ENCODE results near the gene QRICH2.

DNA sequence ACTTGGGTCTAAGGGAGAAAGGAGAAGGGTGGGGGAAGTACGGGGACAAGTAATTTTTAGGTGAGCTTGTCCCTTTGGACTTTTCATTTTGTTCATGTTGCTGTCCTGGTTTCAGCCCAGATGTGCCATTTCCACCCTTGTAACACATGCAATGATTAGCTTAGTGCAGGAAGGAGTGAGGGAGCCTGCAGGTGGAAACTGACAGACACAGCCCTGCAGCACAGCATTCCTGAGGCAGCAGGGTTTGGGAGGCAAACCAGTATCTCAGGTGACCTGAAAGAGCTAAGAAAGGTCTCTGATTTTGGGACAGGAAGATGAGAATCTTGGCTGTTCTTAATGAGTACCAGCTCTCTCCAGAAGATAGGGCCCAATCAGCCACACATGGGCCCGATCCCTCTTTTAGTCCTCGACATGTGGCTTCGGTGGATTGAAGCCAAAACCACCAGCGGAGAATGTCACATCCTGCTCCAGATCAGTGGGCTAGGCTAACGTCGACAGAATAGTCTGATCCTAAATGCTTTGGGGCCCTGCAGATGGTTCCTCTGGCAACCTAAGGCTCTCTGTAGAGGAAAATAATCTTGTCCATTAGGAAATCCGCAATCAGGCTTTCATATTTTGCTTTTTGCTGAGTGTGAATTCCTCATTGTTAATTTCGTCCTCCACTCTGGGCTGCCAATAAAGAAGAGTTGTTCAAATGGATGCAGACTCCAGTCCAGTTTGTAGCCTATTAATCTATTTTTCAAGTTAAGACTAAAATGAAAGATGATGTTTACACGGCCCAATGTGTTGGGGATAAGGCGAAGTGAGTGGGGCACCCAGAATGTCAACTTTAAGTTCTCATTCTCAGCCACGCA, 64.0 kb downstream of the QRICH2 start:
- TF ChIP-seq, protein P1, sequence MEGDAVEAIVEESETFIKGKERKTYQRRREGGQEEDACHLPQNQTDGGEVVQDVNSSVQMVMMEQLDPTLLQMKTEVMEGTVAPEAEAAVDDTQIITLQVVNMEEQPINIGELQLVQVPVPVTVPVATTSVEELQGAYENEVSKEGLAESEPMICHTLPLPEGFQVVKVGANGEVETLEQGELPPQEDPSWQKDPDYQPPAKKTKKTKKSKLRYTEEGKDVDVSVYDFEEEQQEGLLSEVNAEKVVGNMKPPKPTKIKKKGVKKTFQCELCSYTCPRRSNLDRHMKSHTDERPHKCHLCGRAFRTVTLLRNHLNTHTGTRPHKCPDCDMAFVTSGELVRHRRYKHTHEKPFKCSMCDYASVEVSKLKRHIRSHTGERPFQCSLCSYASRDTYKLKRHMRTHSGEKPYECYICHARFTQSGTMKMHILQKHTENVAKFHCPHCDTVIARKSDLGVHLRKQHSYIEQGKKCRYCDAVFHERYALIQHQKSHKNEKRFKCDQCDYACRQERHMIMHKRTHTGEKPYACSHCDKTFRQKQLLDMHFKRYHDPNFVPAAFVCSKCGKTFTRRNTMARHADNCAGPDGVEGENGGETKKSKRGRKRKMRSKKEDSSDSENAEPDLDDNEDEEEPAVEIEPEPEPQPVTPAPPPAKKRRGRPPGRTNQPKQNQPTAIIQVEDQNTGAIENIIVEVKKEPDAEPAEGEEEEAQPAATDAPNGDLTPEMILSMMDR (IDR thresholded peaks at IDR 0.05) = no peak
- no peak for TF ChIP-seq POLR2A (IDR thresholded peaks at IDR 0.05)

Measured in testis (tissue), 2 donors.